ENCODE measurements around the gene SLIT3.

Gene SLIT3

DNA sequence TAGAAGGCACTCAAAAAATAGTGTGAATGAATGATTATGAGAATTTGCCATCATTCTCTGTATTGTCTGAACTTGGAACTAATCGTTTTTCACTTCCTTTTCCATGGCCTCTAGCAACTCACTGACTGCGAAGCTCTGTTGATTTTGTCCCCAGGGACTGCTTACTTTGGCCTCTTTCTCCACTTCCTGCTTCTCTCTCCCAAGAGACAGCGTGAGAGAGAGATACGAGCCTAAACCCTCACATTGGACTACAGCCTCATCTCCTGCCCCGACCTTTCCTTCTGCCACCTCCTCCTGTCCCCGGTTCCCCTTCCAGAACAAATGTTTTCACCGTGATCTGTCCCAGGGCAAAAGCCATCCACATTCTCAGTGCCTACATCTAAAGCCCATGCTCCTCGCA, 421.0 kb downstream of the SLIT3 start:
- no peak for DNase-seq

GRCh38 chr5:168879331-168879730, 421.6 kb downstream of the SLIT3 start:
- no peak for DNase-seq

DNA sequence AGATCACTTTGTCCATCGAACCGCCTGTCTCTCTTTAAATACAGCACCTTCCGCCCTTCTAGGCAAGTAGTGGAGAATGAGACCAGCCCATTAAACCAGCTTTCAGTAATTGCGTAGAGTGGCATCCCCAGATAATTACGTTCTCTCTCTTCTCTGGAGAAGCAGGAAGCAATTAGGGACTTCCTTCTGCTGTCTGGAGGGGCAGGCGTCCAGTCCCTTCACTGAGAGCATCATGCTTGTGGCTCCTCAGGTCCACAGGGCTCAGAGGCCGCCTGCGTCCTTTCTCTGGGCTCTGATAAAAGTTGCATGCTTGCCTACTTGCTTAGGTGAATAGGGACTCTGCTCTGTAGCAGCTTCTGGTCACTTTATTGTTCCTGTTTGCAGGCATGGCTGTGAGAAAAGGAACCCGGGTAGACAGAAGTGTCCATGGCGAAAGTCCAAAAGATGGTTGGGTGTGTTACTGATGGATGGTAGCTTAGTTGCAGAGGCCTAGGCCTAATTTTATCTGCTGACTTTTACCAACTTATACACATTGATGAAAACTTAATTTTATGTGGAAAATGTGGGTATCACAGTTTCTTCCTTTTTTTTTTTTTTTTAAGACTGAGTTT, 422.7 kb downstream of the SLIT3 start:
- DNase-seq = no peak

DNA sequence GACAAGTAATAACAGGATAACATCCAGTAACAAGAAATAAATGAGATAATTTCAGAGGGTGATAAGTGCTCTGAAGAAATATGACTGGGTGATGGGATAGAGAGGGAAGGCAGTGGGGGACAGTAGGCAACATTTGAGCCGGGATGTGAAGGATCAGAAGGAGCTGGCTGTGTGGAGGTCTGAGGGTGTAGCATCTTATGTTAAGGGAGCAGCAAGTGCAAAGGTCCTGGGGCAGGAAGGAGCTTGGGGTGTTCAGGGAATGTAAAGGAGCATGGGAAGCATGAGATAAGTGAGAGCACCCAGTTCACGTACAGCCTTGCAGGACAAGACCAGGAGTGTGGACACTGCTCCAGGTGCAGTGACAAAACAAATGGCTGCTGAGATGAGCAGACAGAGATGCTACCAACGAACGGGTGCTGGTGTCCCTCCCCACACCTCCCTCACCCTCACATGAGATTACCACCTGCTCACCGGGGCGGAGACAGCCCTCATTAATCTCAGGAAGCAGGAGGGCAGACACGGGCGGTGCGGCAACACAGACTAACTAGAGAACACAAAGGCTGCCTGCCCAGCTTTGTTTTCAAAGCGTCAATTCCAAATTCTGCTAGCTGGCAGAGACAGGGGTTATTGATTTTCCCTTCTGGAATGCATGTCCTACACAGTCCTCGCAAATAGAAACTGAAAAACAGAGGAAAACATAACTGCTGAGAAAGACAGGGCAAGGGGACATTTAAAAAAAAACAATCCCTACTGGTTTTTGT, 423.6 kb downstream of the SLIT3 start:
- no peak for DNase-seq

GRCh38 chr5:168876419-168876818, 424.5 kb downstream of the SLIT3 start:
- no peak for DNase-seq

- no peak for DNase-seq
Measured at GRCh38 chr5:168875832-168876231, 425.1 kb downstream of the SLIT3 start.

GRCh38 chr5:168874713-168875380, 426.1 kb downstream of the SLIT3 start:
- no peak for DNase-seq

GRCh38 chr5:168872246-168872645, 428.7 kb downstream of the SLIT3 start:
- no peak for DNase-seq

GRCh38 chr5:168870910-168871309, 430.0 kb downstream of the SLIT3 start:
- no peak for DNase-seq

DNA sequence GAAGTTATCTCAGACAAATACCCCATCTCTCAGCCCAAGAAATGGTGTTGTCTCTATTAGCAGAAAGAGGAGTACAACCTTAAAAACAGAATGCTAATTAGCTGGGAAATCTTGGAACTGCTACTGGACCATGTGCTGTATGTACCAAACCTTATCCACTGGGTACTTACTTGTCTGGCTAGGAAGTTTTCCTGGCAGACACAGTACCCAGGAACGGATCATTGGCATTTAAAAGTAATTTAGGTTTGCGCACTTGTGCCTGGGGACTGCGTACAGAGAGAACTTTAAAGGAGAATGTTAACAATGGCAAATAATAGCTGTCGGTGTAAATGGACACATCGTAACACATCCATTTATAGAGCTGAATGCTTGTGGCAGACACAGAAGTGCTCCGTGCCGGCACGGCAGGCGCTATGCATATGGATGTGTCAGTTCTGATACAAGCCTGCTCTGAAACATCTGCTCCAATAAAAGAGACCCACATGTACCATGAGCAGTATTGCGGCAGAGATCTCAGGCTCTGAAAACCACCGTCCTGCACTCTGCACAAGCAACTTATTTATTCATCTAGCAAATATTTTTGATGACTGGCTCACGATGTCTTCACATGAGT, 431.2 kb downstream of the SLIT3 start:
- no peak for DNase-seq

DNA sequence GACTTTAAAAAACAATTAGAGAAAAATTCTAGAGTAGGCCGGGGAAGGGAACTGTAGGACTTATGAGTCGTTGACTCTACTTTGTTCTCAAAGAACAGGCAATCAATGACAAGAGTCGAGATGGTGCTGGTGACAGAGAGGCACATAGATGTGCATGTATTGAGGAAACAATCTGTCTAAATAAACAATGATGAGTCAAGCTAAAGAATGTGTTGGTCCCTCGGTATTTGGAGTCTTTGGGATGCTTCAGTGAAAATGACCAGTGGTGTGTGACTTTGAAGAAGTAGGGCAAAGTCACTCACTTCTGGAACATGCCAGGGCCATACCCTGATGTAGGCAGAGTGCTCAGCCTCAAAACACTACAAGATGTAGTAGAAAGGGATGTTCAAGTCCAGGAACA, 433.7 kb downstream of the SLIT3 start:
- DNase-seq = no peak

- DNase-seq = peak; percentile 76
Measured at GRCh38 chr5:168865968-168866367, 435.0 kb downstream of the SLIT3 start.

DNA sequence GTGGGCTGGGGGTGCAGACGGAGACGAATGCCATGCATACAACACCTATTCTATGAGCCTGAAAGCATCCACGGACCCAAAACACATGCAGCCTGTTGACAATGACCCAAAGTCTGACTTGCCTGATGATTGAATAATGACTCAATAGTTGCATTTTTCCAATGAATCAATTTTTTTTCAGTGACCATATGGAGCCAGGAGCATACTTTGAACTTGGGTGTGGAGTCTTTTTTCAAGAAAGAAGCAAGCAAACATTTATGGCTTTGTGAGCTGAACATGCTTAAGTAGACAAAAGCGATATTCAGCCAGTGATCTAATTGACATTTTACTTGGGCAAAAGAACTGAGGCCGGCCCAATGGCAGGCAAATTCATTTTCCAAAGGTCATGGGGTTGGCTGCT, 437.9 kb downstream of the SLIT3 start:
- DNase-seq = no peak

DNA sequence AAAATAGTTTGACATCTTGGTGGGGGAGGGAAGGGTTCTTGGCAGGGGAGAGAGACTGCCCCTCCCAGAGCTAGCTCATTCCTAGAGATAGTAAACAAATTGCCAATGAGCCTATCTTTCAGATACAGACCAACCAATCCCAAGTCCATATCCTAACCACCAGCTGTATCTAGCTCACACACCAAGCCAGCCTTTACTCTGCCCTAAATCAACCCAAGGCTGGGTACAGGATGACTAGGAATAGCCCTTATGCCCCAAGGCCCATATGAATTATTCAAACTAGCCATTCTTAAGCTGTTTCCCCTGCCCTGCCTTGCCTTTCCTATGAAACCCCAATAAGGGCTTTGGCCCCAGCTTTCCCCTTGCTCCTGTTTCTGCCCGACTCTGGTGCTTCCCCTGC, 440.4 kb downstream of the SLIT3 start:
- no peak for DNase-seq

DNA sequence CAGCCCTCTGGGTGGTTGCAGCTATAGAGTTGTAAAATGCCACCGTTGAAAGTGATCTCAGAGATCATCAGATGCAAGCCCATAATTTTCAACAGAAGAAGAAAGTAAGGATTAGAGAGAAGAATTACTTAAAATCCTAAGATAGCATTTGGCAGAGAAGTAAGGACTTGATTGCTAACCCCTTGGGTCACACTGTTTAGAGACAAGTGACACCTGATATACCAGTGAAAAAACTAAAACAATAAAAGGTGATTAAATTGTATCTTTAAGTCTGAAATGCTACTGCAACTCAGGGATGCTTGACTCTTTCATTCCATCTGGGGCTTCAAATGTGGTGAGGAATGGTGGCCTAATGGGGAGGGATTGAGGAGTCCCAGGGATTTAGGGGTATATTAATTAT, 440.9 kb downstream of the SLIT3 start:
- no peak for DNase-seq

DNA sequence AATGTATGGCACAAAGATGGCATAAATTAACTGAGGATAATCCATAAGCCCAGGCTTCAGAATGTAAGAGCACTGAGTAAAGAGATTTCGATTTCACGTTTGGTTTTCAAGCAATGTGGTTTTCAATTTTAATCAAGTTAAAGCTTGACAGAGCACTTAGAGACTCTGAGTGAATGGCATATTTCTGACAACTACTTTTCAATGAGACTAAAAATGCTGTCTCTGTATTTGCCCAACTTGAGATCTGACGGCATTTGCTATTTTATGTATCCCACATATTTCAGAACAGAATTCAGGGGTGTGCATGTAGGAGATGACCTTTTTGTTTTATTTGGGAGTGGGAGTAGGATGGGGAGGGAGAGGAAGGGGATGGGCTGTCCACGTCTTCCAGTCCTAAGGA, 441.5 kb downstream of the SLIT3 start:
- DNase-seq = no peak

- DNase-seq = no peak
Measured at GRCh38 chr5:168858994-168859393, 441.9 kb downstream of the SLIT3 start.

- DNase-seq = no peak
Measured at GRCh38 chr5:168858371-168858770, 442.6 kb downstream of the SLIT3 start.

GRCh38 chr5:168853972-168854371, 447.0 kb downstream of the SLIT3 start:
- no peak for DNase-seq

DNA sequence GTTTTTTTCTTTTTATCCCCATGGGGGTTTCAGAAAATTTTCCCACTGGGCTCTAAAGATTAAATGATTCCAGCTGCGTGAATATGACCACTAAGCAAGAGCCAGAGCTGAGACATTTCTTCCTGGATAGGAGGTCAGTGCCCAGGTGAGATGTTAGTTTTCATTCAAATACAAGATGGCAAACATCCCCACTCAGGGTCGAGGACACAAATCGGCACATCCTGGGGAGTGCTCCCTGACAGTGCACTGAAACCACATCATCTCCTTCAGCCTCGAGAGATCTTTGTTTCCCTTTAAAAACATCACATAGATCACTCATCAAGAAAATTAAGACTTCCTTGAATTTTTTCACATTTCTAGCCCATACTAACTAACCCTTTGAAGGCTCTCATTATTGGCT, 448.6 kb downstream of the SLIT3 start:
- DNase-seq = no peak

- peak; percentile 55 for DNase-seq
Measured at GRCh38 chr5:168851902-168852321, 449.0 kb downstream of the SLIT3 start.

GRCh38 chr5:168850683-168851082, 450.3 kb downstream of the SLIT3 start:
- DNase-seq = no peak

- no peak for DNase-seq
Measured at GRCh38 chr5:168848569-168848968, 452.4 kb downstream of the SLIT3 start.

Data from right hindlimb (tissue), 1 donor.